HFF-Myc (cell line): Measurements from ENCODE around the gene PPP3R2.

Experiments used
- DNase-seq: peaks from one replicate; pipeline ENCODE4 v3.0.0-alpha.2; 2011; ENCODE audit warnings: low read depth; ENCODE audit errors: extremely low read depth
- H3K4me3 ChIP-seq: replicated peaks from 2 replicates; pipeline ENCODE4 v1.5.1; 2011; ENCODE audit warnings: low read depth, mild to moderate bottlenecking, control low read depth, low read length
- TF ChIP-seq, protein P1 (sequence below): IDR thresholded peaks from 2 replicates; pipeline ENCODE4 v1.5.1; 2012; ENCODE audit warnings: mild to moderate bottlenecking, low read depth, low read length, control low read depth; ENCODE audit errors: missing control alignments

PPP3R2 gene

DNA sequence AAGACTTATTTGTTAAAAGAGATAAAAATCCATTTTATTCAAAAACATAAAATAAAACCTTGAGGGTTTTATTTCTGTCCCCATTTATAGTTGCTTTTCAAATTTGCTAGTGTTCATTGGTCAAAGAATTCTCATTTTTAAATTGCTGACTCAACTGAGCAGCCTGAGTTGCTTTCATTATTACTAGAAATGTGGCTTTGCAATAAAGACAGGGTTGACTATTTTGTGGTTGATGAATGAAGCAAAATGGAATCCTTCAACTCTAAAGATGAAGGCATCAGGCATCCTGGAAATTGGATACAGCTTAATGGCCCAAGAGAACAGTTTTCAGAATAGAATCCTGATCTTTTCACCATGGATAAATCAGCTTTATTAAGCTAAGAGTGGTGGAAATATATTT, 23.9 kb upstream of the PPP3R2 start:
- TF ChIP-seq, protein P1, sequence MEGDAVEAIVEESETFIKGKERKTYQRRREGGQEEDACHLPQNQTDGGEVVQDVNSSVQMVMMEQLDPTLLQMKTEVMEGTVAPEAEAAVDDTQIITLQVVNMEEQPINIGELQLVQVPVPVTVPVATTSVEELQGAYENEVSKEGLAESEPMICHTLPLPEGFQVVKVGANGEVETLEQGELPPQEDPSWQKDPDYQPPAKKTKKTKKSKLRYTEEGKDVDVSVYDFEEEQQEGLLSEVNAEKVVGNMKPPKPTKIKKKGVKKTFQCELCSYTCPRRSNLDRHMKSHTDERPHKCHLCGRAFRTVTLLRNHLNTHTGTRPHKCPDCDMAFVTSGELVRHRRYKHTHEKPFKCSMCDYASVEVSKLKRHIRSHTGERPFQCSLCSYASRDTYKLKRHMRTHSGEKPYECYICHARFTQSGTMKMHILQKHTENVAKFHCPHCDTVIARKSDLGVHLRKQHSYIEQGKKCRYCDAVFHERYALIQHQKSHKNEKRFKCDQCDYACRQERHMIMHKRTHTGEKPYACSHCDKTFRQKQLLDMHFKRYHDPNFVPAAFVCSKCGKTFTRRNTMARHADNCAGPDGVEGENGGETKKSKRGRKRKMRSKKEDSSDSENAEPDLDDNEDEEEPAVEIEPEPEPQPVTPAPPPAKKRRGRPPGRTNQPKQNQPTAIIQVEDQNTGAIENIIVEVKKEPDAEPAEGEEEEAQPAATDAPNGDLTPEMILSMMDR, result no peak
- no peak for DNase-seq
- no peak overlapping the region for H3K4me3 ChIP-seq

DNA sequence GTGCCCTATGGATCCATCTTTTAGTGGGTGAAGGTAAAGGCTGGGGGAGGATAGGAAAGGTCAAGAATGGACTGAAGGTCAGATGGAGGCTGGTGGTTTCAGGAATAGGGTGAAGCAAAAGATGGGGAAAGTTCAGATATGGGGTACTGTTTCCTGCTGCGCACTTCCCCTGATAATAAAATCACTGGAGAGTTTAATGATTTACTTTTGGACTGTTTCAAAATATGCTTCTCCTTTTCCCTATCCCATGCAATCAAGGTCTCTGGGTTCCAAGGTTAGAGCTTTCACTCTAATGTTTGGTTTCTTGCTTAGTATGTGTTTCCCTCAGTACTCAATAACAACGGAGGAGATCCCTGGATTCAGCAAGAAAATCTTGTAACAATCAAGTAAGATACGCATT, 10.8 kb upstream of the PPP3R2 start:
- no peak for DNase-seq
- no peak overlapping the region for H3K4me3 ChIP-seq
- TF ChIP-seq, protein P1, result no peak

- no peak overlapping the region for H3K4me3 ChIP-seq
- DNase-seq, result no peak
- TF ChIP-seq, protein P1, result no peak
Observed at GRCh38 chr9:101604296-101604695, 9.5 kb upstream of the PPP3R2 start.

GRCh38 chr9:101601904-101602765, 7.4 kb upstream of the PPP3R2 start:
- H3K4me3 ChIP-seq, result no peak overlapping the region
- DNase-seq, result no peak
- TF ChIP-seq, protein P1, result peak; percentile 60

GRCh38 chr9:101593345-101593744, 1.4 kb downstream of the PPP3R2 start:
- DNase-seq, result no peak
- TF ChIP-seq, protein P1, result no peak
- H3K4me3 ChIP-seq, result no peak overlapping the region

GRCh38 chr9:101592788-101593187, 2.0 kb downstream of the PPP3R2 start:
- no peak overlapping the region for H3K4me3 ChIP-seq
- TF ChIP-seq, protein P1, result no peak
- no peak for DNase-seq
